Large intestine (tissue), 3 donors: ENCODE measurements around the gene TNFRSF8. TPM values are rescaled to one million over a fixed set of nuclear protein-coding genes. Genes with fewer than 3 reads are reported as not detected.
A peak's percentile ranks its signal among the peaks of the same experiment; 100 is the strongest.

Experiments used
- DNase-seq, 2 donors: peaks; one replicate each; pipeline versions ENCODE4 v3.0.0 to v3.0.0-alpha.2; 2013
- H3K27ac ChIP-seq: one replicate; pipeline ENCODE4 v1.5.1; 2013; ENCODE audit warnings: low read length
- H3K27me3 ChIP-seq: 2 replicates; pipeline ENCODE4 v1.6.1; 2013; ENCODE audit warnings: low read length; ENCODE audit not compliant: control insufficient read depth, insufficient read depth
- H3K36me3 ChIP-seq: 2 replicates; pipeline ENCODE4 v1.6.1; 2013; ENCODE audit warnings: low read length; ENCODE audit not compliant: control insufficient read depth, insufficient read depth
- H3K4me1 ChIP-seq: one replicate; pipeline ENCODE4 v1.6.1; 2013; ENCODE audit warnings: low read length; ENCODE audit not compliant: control insufficient read depth, insufficient read depth
- H3K4me3 ChIP-seq: one replicate; pipeline ENCODE4 v1.5.1; 2013; ENCODE audit warnings: low read length
- H3K9me3 ChIP-seq: one replicate; pipeline ENCODE4 v1.6.1; 2013; ENCODE audit warnings: mild to moderate bottlenecking, low read depth, low read length, moderate library complexity; ENCODE audit not compliant: control insufficient read depth
- WGBS: methylation state at CpG from one replicate; pipeline ENCODE4 v1.1.5; 2013; ENCODE audit warnings: low lambda C conversion rate; ENCODE audit not compliant: insufficient coverage; 5-methylcytosine and 5-hydroxymethylcytosine counted together
- polyA plus RNA-seq: library from polyadenylated mRNA; unstranded; fragments of 120-200 nt; gene quantifications from one replicate; pipeline ENCODE4 v1.2.1, GENCODE V29; 2013

The TNFRSF8 gene
- polyA plus RNA-seq, 1 donor = 0.25 TPM

GRCh38 chr1:12142141-12142823, 79.2 kb downstream of the TNFRSF8 start:
- DNase-seq = no peak
- Histone ChIP-seq H3K4me1 (peaks cover 55% of the 10 kb centered on the region), H3K27me3 (no peaks in the 10 kb centered on the region), H3K36me3 (no peaks in the 10 kb centered on the region), H3K4me3 (no peak overlapping the region), H3K9me3 (peaks cover 3% of the 10 kb centered on the region), H3K27ac (no peak overlapping the region)
- WGBS = no CpG with 5 or more reads among the region's 18 CpGs

- H3K4me1 ChIP-seq = peaks cover 56% of the 10 kb centered on the region
- no CpG with 5 or more reads among the region's 21 CpGs for WGBS
- no peaks in the 10 kb centered on the region for H3K36me3 ChIP-seq
- peaks cover 2% of the 10 kb centered on the region for H3K9me3 ChIP-seq
- no peak for DNase-seq
- no peak overlapping the region for H3K4me3 ChIP-seq
- H3K27ac ChIP-seq = peak overlapping the region; percentile 94
- no peaks in the 10 kb centered on the region for H3K27me3 ChIP-seq
These were observed 80.0 kb downstream of the TNFRSF8 start for GRCh38 chr1:12142891-12143630.

GRCh38 chr1:12143631-12144155, 80.6 kb downstream of the TNFRSF8 start:
- Histone ChIP-seq H3K27ac (peak overlapping the region; percentile 94), H3K27me3 (no peaks in the 10 kb centered on the region), H3K36me3 (no peaks in the 10 kb centered on the region), H3K4me3 (no peak overlapping the region), H3K4me1 (peaks cover 62% of the 10 kb centered on the region), H3K9me3 (no peaks in the 10 kb centered on the region)
- no CpG with 5 or more reads among the region's 17 CpGs for WGBS
- DNase-seq = peak; percentile 71 to 90

- Histone ChIP-seq H3K4me1 (peaks cover 68% of the 10 kb centered on the region), H3K27ac (peak overlapping the region; percentile 94), H3K27me3 (no peaks in the 10 kb centered on the region), H3K36me3 (no peaks in the 10 kb centered on the region), H3K4me3 (no peak overlapping the region), H3K9me3 (no peaks in the 10 kb centered on the region)
- peak; percentile 88 to 94 for DNase-seq
- WGBS = no CpG with 5 or more reads among the region's 8 CpGs
These were observed 81.1 kb downstream of the TNFRSF8 start for GRCh38 chr1:12144236-12144635.

- Histone ChIP-seq H3K36me3 (no peaks in the 10 kb centered on the region), H3K4me1 (peaks cover 69% of the 10 kb centered on the region), H3K27me3 (no peaks in the 10 kb centered on the region), H3K4me3 (no peak overlapping the region), H3K9me3 (no peaks in the 10 kb centered on the region), H3K27ac (peak overlapping the region; percentile 94)
- WGBS = no CpG with 5 or more reads among the region's 4 CpGs
- no peak for DNase-seq
These were observed 81.9 kb downstream of the TNFRSF8 start for GRCh38 chr1:12144969-12145368.

GRCh38 chr1:12145616-12146342, 82.7 kb downstream of the TNFRSF8 start:
- no peak overlapping the region for H3K27ac ChIP-seq

GRCh38 chr1:12146343-12147112, 83.4 kb downstream of the TNFRSF8 start:
- peak overlapping the region; percentile 90 for H3K27ac ChIP-seq
- no peaks in the 10 kb centered on the region for H3K36me3 ChIP-seq
- H3K9me3 ChIP-seq = no peaks in the 10 kb centered on the region
- no peaks in the 10 kb centered on the region for H3K27me3 ChIP-seq
- peaks cover 83% of the 10 kb centered on the region for H3K4me1 ChIP-seq
- no CpG with 5 or more reads among the region's 20 CpGs for WGBS
- no peak overlapping the region for H3K4me3 ChIP-seq
- DNase-seq = no peak

More at GRCh38 chr1:12145616-12146342, 82.7 kb downstream of the TNFRSF8 start:
- Histone ChIP-seq H3K27me3 (no peaks in the 10 kb centered on the region), H3K4me3 (no peak overlapping the region), H3K4me1 (peaks cover 77% of the 10 kb centered on the region), H3K36me3 (no peaks in the 10 kb centered on the region), H3K9me3 (no peaks in the 10 kb centered on the region)
- no CpG with 5 or more reads among the region's 12 CpGs for WGBS
- DNase-seq = no peak

GRCh38 chr1:12147201-12147701, 84.1 kb downstream of the TNFRSF8 start:
- Histone ChIP-seq H3K27me3 (no peaks in the 10 kb centered on the region), H3K4me1 (peaks cover 86% of the 10 kb centered on the region), H3K27ac (peak overlapping the region; percentile 90), H3K4me3 (no peak overlapping the region), H3K9me3 (no peaks in the 10 kb centered on the region), H3K36me3 (no peaks in the 10 kb centered on the region)
- DNase-seq = no peak
- WGBS = no CpG with 5 or more reads among the region's 8 CpGs

GRCh38 chr1:12148160-12148957, 85.3 kb downstream of the TNFRSF8 start:
- peak; percentile 94 to 96 for DNase-seq
- Histone ChIP-seq H3K4me1 (peaks cover 75% of the 10 kb centered on the region), H3K27me3 (no peaks in the 10 kb centered on the region), H3K36me3 (no peaks in the 10 kb centered on the region), H3K27ac (peak overlapping the region; percentile 90), H3K9me3 (no peaks in the 10 kb centered on the region), H3K4me3 (no peak overlapping the region)
- no CpG with 5 or more reads among the region's 8 CpGs for WGBS
